ENCODE measurements around the gene PTGDS. TPM values are rescaled to one million over a fixed set of nuclear protein-coding genes. Genes with fewer than 3 reads are reported as not detected.

The PTGDS gene
- total RNA-seq, 1 experiment from 2014 or later, result 0.24 TPM

DNA sequence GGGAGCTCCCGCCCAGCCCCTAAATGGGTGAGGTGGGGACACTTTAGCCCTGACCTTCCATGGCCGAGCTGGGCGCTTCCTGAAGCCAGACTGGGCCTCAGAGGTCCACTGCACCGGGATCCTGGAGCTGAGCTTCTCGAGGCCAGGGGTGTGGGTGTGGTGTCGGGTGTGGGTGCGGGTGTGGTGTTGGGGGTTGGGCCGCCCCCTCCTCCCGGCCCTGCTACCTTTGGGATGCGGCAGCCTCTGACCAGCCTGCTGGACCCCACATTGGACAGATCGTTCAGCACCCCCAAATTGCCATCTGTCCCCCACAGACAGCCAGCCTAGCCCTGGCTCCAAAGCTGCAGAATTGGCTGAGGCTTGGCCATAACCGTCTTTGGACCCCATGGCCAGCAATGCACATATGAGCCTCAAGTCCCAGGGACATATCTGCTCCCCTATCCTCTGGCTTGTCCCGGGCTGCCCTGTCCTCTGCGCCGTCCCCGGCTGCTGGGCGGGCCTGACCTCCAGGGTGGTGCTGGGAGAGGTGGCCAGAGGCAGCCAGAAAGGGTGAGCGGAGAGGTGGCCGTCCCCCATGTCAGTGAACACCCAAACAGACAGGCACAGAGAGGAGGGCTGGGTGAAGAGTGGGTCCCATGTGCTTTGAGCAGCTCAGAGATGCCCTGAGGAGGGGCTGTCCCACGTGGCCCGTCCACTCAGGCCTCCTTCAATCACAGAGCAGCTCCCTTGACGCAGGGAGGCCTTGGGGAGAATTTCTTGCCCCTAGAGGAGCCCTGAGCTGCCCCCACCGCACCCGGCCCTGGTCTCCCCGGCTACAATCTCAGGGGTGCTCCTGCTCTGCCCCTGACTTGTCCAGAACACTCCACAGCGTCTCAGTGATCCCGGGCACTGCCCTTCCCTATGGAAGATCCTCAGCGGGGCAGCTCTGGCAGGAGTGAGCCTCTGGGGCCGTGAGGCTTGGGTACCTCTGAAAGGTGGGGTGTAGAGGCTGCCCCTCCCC is 3.4 kb upstream of the PTGDS start:
- DNase-seq (ENCODE audit: low read depth), result no peak

DNA sequence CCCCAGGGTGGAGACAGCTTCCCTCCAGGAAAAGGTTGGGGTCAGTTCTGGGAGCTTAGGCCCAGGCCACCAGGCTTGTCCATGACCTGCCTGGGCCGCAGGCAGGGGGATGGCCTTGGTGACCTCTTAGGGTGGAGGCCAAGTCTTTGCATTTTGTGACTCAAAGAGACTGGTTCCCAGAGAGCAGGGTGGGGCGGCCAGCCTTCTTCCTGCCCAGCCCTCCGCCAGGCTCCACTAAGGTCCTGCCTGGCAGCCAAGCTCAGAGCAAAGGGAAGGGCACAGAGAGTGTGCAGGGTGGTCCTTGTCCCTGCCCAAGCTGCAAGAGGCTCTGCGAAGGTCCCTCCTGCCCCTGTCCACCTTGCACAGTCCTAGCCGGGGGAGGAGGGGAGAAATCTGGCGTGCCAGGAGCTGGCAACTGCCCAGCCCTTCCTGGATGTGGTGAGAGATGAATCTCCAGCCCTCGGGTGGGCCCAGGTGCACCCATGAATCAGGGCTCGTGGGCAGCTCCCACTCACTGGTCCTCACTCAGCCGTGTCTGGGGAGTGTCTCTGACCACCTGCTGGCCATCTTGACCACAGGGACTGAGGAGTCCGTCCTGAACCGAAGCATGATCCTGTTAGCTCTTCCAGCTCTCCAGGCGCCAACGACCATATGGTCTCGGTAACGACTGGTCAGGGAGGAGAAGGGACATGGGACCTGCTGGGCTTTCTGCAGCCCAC is 2.3 kb upstream of the PTGDS start:
- DNase-seq (ENCODE audit: low read depth), result peak; percentile 68

DNA sequence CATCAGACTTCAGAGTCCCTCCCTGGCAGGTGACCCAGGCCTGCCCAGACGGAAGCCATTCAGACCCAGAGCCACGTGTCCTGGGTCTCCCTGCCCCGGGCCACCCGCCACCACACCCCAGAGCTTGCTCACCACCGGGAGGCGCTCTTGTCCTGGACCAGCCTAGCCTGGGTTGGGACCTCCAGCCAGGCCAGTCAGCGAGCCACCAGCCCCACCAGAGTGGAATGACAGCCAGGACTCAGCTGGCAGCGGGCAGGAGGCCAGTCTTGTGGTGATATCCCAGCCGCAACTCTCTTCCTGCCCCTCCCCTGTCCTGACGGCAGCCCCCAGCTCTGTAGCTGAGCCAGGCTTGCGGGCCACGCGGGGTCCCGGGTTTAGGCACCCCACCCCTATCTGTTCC is 1.7 kb upstream of the PTGDS start:
- peak; percentile 65 for DNase-seq (ENCODE audit: low read depth)

DNA sequence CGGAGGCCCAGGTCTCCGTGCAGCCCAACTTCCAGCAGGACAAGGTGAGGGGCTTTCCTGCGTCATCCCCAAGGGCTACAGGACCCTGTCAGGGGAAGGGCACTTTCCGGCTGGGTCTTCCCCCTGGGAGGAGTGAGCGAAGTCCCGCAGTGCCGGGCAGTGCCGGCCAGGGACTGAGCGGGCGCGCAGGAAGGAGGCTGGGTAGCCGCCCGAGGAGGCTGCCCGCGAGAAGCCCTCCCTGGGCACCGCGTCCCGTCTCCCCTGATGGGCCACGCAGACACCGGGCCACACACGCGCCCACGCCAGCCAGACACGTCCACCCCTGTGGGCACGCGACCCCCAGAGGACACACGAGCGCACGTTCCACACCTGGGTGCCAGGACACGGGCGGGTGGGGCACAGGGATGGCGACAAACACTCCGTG is 357 bp downstream of the PTGDS start:
- no peak for DNase-seq (ENCODE audit: low read depth)

DNA sequence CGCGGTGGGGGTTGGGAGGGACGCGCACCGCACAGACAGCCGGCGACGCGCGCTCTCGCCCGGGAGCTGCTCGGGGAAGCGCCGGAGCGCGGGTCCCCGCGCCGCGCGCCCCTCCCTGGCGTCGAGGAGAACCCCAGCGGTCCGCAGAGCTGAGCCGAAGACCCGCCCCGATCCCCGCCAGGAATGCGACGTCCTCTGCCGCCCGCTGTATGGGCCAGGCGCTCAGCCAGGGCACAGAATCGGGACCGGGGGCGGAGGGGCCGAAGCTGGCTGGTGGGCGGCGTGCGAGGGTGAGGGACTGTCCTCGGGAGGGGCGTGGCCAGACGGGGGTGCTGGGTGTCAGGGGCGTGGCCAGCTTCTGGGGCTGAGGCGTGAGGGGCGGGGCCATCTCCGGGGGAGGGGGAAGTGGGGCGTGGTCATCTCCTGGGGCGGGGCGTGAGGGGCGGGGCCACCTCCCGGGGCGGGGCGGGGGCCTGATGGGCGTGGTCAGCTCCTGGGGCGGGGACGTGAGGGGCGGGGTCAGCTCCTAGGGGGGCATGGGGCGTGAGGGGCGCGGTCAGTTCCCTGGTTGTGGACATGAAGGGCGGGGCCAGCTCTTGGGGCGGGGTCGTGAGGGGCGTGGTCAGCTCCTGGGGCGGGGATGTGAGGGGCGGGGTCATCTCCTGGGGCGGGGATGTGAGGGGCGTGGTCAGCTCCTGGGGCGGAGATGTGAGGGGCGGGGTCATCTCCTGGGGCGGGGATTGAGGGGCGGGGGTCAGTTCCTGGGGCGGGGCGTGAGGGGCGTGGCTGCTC is 965 bp downstream of the PTGDS start:
- DNase-seq (ENCODE audit: low read depth), result no peak

DNA sequence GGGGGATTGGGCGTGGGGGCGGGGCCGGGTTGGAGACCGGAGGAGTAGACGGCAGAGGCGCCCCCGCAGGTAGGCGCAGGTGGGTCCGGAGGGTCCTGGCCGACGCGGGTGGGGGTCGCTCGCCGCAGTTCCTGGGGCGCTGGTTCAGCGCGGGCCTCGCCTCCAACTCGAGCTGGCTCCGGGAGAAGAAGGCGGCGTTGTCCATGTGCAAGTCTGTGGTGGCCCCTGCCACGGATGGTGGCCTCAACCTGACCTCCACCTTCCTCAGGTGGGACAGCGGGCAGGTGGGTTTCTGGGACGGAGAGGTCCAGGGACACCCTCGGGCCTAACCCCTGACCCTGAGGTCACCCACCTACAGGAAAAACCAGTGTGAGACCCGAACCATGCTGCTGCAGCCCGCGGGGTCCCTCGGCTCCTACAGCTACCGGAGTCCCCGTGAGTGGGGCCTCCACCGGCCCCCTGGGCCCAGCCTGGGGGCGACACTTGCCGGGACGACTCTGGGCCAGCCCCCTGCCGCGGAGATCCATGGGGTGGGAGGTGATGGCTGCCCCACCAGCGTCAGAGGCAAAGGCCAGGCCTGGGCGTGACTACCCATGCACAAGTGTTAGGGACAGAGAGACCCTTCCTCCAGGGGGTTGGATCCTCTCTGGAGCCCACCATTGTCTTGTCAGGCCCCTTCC is 1.7 kb downstream of the PTGDS start:
- DNase-seq (ENCODE audit: low read depth), result no peak

DNA sequence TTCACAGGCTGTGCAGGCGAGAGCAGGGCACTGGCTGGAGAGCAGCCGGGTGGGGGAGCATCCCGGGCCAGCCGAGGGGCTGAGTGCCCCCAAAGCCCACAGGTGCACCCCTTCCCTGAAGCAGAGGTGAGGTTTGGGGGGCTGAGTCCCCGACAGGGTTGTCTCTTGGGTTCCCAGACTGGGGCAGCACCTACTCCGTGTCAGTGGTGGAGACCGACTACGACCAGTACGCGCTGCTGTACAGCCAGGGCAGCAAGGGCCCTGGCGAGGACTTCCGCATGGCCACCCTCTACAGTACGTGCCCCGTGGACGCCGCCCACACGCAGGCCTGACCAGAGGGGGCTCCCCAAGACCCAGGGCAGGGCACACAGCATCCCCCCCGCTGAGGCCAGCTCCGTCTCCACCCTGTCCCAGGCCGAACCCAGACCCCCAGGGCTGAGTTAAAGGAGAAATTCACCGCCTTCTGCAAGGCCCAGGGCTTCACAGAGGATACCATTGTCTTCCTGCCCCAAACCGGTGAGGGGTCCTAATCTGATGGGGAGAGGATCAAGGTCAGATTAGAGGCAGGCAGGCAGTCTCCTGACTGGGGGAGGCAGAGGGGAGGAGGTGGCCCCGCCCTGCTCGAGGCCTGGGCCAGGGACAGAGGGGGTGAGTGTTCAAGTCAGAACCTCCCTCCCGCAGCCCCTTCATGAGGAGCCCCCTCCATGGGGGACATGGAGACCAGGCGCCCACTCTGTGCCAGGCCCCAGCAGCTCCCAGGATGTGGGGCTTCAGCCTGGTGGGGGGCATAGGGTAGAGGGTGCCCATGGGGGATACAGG is 2.7 kb downstream of the PTGDS start:
- no peak for DNase-seq (ENCODE audit: low read depth)

DNA sequence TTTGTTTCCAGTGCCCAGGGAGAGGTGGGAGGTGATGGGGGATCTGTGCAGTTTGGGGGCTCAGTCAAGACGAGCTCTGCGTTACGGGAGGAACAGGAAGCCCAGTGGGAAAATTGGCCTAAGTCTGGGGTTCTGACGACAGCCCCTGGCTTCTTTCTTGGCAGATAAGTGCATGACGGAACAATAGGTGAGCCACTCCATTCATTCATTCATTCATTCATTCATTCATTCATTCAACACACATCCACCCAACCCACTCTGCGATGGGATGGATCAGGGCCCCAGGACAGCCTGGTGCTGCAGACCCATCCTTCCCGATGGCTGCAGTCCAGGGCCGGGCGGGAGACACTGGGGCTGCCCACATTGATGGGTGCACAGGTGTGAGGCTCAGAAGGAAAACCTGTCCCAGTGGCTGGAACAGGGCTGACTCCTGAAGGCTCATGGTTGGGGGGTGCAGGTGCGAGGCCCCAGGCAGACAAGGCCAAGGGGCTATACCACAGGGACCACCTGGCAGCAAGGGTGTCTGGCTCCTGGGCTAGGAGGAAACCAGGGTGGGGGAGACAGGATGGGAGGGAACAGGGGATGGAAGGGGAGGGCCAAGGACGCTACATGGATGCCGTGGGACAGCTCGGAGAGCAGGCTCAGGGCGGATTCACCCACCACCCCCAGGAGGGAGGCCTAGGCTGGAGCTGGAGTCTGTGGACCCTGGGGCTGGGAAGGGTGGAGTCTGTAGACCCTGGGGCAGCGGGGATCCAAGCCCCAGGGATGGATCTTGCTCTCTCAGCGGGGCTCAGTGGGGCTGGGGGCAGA is 3.6 kb downstream of the PTGDS start:
- no peak for DNase-seq (ENCODE audit: low read depth)

DNA sequence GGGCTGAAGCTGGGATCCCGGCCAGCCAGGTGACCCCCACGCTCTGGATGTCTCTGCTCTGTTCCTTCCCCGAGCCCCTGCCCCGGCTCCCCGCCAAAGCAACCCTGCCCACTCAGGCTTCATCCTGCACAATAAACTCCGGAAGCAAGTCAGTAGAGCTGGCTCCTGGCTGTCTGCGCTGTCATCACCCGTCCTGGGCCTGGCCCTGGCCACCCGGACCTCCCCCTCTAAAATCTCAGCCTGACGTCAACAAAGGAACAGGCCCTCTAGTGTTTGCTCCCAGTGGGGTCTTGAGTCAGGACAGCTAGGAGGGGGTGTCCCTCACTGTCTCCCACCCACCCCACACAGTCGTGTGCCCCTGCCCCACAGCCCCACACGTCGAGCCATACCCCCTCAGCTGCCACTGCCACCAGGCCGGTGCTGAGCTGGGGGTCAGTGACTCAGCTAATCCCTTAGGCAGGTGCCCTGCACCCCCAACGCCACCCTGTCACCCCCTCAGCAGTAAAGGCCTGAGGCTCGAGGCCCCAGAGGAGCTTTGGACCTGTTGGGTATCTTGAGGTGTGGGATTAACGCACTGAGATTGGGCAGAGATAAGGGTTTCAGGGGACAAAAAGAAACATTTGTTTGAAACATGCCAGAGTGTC is 4.4 kb downstream of the PTGDS start:
- DNase-seq (ENCODE audit: low read depth), result no peak

DNA sequence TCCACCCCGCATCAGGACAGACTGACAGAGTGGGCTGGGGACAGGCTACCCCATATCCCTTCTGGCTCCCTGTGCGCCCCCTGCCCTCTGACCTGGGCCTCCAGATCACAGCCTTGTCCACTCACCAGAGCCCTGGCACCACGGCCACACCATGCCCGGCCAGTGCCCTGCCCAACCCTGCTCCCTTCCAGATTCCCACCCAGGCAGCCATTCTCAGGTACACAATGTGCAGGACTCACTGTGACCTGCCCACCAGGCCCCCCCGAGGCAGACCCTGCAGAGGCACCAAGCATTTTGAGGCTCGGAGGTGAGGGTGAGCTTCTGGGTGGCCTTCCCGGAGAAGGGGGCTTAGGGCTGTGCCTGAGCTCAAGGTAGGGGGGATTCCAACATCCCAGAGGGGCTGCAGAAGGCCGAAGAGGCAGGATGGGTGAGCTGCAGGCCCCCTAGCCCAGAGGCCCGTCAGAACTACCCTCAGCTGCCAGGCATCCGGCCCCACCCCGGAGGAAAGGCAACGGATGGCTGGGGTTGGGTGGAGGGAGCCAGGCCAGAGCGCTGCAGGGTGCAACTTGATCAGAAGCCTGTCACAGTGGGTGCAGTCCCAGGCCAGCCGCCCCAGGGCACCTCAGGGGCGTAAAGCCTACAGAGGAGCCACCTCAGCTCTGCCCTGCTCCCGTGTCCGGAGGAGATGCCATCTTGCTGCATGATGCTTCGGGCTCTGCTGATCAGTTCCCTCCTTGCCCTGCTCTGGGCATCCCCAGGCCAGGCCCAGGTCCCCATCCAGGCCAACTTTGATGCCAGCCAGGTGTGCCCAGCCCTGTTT is 5.1 kb downstream of the PTGDS start, which contains the start of gene LCNL1:
Gene LCNL1, plus strand, starts transcription at position 762 of the 820 bp plus-strand sequence. CDS start 594 bp downstream, outside the sequence.
- no peak for DNase-seq (ENCODE audit: low read depth)

DNA sequence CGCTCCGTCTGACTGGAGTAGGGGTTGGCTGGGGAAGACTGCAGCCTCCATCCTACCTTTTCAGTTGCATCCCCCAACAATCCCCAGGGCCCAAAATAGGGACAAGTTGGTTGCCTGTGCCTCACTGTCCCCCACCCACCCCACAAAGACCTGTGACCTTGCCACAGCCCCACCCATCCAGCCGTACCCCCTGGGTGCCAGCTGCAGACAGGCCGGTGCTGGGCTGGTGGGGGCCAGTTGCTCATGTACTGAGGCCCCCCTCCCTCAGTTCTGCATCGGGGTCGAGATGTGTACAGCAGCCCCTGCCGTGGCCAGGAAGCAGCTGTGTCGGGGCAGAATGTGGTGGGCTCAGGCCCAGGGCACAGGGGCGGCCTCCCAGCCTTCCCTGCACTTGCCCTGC is 5.9 kb downstream of the PTGDS start:
- no peak for DNase-seq (ENCODE audit: low read depth)

DNA sequence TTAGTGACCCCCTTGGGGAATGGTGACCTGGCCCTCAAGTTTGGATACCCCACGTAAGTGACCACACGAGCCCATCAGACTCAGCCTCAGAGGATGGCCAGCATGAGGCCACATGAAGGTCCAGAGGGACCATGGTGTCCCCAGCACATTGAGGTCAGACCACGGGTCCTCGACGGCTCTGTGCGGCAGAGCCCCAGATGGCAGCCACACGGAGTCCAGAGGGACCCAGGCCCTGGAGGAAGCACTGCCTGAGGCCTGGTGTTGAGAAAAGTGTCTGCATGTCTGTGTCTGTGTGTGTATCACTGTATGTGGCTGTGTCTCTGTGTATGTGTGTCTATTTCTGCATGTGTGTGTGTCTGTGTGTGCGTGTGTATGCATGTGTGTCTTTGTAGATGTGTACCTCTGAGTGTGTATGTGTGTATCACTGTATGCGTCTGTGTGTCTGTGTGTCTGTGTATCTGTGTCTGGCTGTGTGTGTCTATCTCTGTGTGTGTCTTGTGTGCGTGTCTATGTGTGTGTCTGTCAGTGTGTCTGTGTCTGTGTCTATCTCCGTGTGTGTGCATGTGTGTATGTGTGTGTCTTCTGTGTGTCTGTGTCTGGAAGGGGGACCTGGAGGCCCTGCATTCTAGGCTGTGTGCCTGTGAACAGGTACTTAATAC is 6.5 kb downstream of the PTGDS start:
- no peak for DNase-seq (ENCODE audit: low read depth)

DNA sequence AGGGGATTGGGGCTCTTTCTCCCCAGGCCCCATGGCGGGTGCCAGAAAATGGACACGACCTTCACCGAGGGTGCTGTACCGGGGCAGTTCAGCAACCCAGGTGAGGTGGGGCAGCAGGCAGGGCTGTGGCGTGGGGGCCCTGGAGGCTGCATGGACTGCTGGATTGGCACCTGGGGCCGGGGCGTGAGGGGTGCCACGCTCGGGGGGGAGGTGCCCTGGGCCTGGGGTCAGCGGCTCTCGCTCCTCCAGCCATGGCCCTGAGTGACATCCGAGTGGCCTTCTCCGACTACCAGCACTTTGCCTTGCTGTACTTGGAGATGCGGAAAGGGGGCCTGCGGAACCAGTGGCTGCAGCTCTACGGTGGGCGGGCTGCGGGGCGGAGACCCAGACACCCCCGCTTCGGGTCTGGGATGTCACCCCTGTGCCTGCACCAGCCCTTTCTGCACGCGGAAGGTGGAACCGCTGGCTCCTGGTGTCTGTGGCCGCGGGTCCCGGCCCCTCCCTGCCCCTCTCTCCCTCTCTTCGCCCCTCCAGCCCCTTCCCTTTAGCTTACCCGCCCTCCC is 7.2 kb downstream of the PTGDS start:
- DNase-seq (ENCODE audit: low read depth), result no peak

DNA sequence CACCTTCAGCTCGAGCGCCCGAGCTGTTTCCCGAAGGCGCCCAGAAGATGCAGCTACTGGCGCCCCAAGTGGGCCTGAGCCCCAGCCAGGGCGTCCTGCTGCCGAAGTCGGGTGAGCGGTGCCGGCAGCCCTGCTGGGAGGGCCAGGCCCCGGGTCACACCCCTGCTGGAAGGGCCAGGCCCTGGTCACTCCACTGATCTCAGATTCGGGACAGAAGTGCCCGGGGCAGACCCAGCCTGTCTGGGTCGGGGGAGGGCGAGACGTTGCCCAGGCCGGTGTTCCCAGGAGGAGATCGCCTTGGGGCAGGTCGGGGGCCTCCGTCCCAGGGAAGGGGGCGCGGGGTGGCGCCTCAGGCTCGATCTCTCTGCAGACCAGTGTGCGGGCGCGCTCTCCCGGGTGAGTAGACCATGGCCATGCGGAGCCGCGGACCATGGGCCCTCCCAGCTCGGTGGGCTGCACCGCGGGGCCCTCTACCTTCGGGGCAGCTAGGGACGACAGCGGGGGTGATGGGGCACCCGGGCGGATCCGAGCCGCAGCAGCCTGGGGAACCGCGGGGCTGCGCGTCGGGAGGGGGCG is 7.8 kb downstream of the PTGDS start:
- DNase-seq (ENCODE audit: low read depth), result no peak

DNA sequence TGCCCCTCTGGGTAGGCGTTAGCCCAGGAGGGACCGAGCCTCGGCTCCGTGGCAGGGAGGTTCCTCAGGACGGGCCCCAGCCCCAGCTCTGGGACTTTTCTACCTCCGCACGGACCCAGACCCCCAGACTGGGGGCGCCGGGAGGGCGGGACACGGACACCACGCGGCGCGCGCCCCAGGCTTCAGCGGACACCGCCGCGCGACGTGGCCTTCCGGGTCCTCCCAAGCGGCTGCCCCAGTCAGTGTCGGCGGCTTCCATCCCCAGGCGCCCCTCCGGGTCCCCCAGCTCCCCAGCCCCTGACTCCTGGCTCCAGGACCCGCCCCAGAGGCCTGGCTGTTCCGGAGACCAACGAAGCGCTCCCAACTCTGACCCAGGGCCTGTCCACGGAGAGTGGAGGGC is 8.5 kb downstream of the PTGDS start:
- no peak for DNase-seq (ENCODE audit: low read depth)

DNA sequence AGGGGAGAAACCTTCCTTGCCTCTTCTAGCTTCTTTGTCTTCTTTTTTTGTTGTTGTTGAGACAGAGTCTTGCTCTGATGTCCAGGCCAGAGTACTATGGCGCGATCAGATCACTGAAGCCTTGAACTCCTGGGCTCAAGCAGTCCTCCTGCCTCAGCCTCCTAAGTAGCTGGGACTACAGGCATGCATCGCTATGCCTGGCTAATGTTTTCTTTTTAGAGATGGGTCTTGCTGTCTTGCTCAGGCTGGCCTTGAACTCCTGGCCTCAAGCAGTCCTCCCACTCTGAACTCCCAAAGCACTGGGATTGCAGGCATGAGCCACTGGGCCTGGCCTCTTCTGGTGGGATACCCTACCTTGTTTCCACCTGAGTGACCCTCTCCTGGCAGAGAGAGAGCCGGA is 11.6 kb downstream of the PTGDS start:
- no peak for DNase-seq (ENCODE audit: low read depth)
